ENCODE data around the gene USP47.

USP47 gene

GRCh38 chr11:11971906-11972547 is 130.3 kb downstream of the USP47 start:
- H3K4me2 ChIP-seq (ENCODE audit: low read length) = no peak overlapping the region
- no peaks in the 10 kb centered on the region for H3K79me2 ChIP-seq
- no peaks in the 10 kb centered on the region for H3K27me3 ChIP-seq (ENCODE audit: control insufficient read depth, insufficient read depth, low read length)
- H3K4me3 ChIP-seq (ENCODE audit: low read depth, low read length) = no peak overlapping the region
- H3K36me3 ChIP-seq (ENCODE audit: control insufficient read depth, insufficient read depth, low read length) = no peaks in the 10 kb centered on the region
- H2AFZ ChIP-seq = no peak overlapping the region
- H3K9me3 ChIP-seq (ENCODE audit: control insufficient read depth, low read length) = no peaks in the 10 kb centered on the region
- no peak for TF ChIP-seq CTCF (IDR thresholded peaks at IDR 0.05)
- H3K9ac ChIP-seq = no peak overlapping the region
- no peak overlapping the region for H3K27ac ChIP-seq
- no peaks in the 10 kb centered on the region for H3K4me1 ChIP-seq

DNA sequence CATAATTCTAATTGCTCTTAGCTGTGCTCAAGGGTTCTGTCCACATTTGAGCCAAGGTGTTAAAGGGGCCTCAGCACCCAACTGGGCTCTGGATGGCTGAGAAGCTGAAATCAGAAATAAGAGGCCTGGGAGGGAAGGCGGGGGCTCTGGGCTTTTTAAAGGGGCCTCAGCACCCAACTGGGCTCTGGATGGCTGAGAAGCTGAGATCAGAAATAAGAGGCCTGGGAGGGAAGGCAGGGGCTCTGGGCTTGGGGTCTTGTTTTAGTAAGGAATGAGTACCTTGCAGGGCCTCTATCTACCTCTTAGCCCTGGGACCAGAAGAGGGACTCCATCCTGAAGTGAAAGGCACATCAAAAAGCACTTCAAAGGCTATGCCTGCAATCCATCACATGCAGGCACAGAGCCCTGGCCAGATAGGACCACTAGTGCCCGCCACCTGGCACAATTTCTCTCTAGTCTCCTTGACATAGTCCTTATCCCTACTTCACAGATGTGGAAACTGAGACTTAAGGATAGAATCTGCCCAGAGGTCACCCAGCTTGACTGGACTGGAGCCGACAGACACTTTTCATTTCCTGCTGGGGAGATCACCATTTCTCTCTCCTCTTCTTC is 131.1 kb downstream of the USP47 start:
- H2AFZ ChIP-seq = no peak overlapping the region
- no peaks in the 10 kb centered on the region for H3K9me3 ChIP-seq (ENCODE audit: control insufficient read depth, low read length)
- H3K4me3 ChIP-seq (ENCODE audit: low read depth, low read length) = no peak overlapping the region
- H3K27me3 ChIP-seq (ENCODE audit: control insufficient read depth, insufficient read depth, low read length) = no peaks in the 10 kb centered on the region
- no peaks in the 10 kb centered on the region for H3K36me3 ChIP-seq (ENCODE audit: control insufficient read depth, insufficient read depth, low read length)
- H3K9ac ChIP-seq = no peak overlapping the region
- no peak overlapping the region for H3K27ac ChIP-seq
- H3K4me1 ChIP-seq = peaks cover 4% of the 10 kb centered on the region
- no peak overlapping the region for H3K4me2 ChIP-seq (ENCODE audit: low read length)
- TF ChIP-seq CTCF (IDR thresholded peaks at IDR 0.05) = no peak
- no peaks in the 10 kb centered on the region for H3K79me2 ChIP-seq

GRCh38 chr11:11973361-11973800 is 131.6 kb downstream of the USP47 start:
- no peak overlapping the region for H3K4me3 ChIP-seq (ENCODE audit: low read depth, low read length)
- H3K9ac ChIP-seq = no peak overlapping the region

GRCh38 chr11:11973866-11974265 is 132.1 kb downstream of the USP47 start:
- no peak for TF ChIP-seq CTCF (IDR thresholded peaks at IDR 0.05)
- H3K4me3 ChIP-seq (ENCODE audit: low read depth, low read length) = no peak overlapping the region
- no peak overlapping the region for H3K4me2 ChIP-seq (ENCODE audit: low read length)
- H3K9ac ChIP-seq = no peak overlapping the region
- H3K27ac ChIP-seq = no peak overlapping the region
- peaks cover 5% of the 10 kb centered on the region for H3K4me1 ChIP-seq
- no peaks in the 10 kb centered on the region for H3K36me3 ChIP-seq (ENCODE audit: control insufficient read depth, insufficient read depth, low read length)
- H3K27me3 ChIP-seq (ENCODE audit: control insufficient read depth, insufficient read depth, low read length) = no peaks in the 10 kb centered on the region
- H3K9me3 ChIP-seq (ENCODE audit: control insufficient read depth, low read length) = no peaks in the 10 kb centered on the region
- H3K79me2 ChIP-seq = no peaks in the 10 kb centered on the region
- H2AFZ ChIP-seq = no peak overlapping the region

More at GRCh38 chr11:11973361-11973800, 131.6 kb downstream of the USP47 start:
- H3K27ac ChIP-seq = no peak overlapping the region
- H2AFZ ChIP-seq = no peak overlapping the region
- peaks cover 4% of the 10 kb centered on the region for H3K4me1 ChIP-seq
- H3K27me3 ChIP-seq (ENCODE audit: control insufficient read depth, insufficient read depth, low read length) = no peaks in the 10 kb centered on the region
- no peaks in the 10 kb centered on the region for H3K36me3 ChIP-seq (ENCODE audit: control insufficient read depth, insufficient read depth, low read length)
- H3K79me2 ChIP-seq = no peaks in the 10 kb centered on the region
- TF ChIP-seq CTCF (IDR thresholded peaks at IDR 0.05) = no peak
- no peaks in the 10 kb centered on the region for H3K9me3 ChIP-seq (ENCODE audit: control insufficient read depth, low read length)
- no peak overlapping the region for H3K4me2 ChIP-seq (ENCODE audit: low read length)

All from parathyroid adenoma (tissue), 2 donors.